Hippocampal formation (tissue), 2 donors: ENCODE data around the gene TRAPPC14.

Experiments used
- DNase-seq, 2 donors: peaks; one replicate each; lab custom pipeline; 2025; lab: John Stamatoyannopoulos, UW

The TRAPPC14 gene

DNA sequence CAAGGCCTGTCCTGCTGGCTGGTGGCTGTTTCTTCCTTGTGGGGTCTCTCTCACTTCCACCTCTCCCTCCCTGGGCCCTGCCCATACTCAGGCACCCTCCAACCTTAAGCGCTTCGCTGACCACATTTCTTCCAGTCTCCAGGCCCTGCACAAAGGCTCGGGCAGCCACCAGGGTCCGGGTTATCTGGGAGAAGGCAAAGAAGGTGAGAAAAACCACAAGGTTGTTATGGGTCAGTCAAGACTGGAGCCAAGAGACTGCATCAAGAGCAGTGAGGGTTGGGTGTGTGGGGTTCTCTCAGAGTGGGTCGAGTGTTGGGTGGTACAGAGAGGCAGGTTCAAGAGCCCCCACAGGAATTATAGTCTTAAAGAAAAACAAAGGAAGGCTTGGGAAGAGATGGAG lies 16.1 kb upstream of the TRAPPC14 start:
- no peak for DNase-seq

DNA sequence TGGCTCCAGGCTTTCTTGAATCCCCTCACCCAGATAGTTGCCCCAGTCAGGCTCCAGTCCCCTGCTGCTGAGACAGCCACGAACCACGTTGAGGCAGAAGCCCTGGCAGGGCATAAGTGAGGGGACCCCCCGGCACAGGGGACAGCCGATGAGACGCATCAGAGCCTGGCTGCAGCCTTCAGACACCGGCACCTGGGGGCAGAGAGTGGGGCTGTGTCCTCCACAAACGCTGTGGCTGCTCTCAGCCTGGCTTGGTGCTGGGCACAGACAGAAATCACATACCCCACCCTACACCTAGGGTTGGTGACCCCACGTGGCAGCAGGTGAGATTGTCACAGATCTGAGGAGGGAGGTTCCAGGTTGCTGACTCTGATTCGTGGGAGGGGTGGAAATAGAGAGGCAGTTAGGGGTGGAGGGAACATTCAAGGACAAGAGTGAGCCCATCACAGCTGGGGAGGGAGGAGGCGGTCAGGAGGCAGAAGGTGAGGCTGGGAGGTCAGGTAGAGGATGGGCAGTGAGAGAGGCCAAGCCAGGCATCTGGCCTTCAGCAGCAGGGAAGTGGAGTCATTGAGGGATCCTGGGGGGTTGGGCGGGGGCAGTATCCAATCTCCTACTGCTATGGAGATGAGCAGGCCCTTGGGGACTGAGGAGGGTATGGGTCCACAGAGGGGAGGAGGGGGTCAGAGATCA lies 15.4 kb upstream of the TRAPPC14 start:
- no peak for DNase-seq

DNA sequence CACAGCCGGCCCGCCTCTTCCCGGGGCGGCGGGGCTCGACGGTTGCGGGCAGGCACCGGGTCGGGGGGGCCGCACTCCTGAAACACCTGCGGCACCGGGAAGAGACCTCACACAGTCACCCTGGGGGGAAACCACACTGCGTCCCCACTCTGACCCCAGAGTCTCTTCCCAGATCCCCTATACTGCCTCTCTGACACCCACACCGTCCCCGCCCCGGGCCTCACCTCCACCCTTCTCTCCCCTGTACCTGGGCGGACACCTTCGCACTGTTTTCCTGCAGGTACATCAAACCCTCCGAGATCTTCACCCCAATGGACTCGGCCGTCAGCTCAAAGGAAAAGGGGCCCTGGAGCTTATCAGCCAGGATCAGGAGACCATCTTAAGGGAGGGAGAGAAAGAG lies 13.3 kb upstream of the TRAPPC14 start:
- DNase-seq: no peak

DNA sequence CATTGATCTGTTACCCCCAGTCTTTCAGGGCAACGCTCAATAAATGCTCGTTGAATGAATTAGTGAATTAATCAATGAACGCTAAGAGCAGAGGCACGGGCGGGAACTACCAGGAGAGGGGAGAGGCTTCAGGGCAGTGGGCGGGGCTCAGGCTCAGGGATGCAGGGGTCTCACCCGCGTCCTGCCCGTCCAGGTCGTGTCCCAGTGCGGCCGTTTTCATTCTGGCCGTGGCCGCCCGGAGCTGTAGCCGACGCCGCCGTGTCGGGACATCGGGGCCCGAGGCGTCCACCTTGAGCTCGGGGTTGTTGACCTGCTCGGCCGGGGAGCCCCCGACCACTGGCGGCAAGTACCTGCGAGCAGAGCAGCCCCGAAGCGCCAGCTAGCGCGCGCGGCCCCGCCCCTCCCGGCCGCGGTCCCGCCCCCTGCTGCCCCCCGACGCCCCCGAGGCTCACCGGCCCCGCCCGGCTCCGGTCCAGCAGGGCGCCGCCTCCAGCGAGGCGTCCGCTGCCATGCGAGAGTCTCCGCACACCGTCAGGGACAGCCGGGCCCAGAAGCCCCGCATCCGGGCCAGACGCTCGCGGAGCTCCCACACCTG lies 12.7 kb upstream of the TRAPPC14 start:
- no peak for DNase-seq

DNA sequence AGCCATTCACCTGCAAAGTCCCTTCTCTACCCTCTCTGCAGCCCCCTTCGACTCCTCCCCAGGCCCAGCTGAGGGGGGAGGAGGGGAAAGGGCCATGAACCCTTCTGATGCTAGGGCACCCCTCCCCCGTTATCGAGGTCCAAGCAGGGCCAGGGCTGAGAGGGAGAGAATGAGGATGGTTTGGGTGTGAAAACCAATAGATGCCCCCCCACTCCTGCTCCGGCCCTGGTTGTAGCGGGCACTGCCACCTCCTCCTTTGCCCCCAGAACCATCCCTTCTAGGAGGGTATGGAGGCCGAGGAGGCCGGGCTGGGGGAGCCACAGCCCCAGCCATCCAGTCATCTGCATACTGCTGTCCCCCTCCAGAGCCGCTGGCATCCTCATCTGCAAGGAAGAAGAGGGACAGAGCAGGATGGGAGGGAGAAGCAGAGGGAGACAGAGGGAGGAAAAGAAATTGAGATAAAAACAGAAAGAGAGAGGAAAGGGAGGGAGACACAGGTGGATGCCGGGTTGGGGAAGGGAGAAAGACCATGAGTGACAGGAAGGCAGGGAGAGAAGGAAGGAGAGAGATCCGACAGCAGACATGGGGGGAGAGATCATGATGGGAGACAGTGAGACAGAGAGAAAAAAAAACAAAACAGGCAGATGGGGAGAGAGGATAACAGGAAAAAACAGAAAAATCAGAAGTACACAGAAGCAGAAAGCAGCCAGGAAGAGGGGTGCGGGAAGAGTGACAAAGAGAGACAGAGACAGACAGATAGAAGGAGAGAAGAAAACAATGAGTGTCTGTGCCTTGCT lies 11.8 kb upstream of the TRAPPC14 start:
- no peak for DNase-seq

DNA sequence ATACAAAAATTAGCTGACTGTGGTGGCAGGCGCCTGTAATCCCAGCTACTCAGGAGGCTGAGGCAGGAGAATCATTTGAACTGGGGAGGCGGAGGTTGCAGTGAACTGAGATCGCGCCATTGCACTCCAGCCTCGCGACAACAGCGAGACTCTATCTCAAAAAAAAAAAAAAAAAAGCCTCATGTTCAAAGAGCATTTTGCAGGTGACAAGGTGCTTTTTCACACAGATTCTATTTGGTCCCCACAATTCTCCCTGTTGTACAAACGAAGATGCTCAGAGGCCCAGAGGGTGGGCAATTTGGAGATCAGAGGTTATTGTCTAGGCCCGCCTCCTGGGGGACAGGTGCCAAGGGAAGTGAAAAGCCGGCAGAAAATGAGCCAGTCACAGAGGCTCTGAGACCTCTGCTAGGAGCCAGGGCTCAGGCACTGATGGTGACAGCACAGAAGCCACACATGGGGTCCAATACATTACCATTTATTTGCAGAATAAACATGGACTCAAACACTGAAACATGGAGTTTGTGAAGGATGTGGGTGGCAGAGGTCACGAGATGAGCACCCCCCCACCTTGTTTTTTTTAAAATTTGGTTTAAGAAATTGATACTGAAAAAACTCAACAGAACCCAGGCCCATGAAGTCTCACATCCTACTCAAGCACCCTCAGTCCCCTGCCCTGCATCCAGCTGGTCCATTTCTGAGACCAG lies 10.8 kb upstream of the TRAPPC14 start:
- DNase-seq: no peak

DNA sequence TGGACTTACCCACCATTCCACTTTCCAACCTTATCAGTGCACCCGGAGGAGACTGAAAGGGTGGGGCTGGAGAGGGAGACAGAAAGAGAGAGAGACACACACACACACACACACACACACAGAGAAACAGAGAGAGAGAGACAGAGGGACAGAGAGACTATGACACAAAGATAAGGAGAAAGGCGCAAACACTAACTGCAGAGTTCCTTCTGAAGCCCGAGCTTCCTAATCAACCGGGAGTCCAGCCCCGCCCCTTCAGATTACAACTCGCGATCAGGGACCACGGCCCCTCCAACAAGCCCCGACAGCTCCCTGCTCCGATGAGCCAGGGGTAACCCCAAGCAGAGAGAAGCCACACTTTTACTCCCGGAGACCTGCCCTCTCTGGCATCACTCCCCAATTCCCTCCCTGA lies 9.4 kb upstream of the TRAPPC14 start:
- no peak for DNase-seq

DNA sequence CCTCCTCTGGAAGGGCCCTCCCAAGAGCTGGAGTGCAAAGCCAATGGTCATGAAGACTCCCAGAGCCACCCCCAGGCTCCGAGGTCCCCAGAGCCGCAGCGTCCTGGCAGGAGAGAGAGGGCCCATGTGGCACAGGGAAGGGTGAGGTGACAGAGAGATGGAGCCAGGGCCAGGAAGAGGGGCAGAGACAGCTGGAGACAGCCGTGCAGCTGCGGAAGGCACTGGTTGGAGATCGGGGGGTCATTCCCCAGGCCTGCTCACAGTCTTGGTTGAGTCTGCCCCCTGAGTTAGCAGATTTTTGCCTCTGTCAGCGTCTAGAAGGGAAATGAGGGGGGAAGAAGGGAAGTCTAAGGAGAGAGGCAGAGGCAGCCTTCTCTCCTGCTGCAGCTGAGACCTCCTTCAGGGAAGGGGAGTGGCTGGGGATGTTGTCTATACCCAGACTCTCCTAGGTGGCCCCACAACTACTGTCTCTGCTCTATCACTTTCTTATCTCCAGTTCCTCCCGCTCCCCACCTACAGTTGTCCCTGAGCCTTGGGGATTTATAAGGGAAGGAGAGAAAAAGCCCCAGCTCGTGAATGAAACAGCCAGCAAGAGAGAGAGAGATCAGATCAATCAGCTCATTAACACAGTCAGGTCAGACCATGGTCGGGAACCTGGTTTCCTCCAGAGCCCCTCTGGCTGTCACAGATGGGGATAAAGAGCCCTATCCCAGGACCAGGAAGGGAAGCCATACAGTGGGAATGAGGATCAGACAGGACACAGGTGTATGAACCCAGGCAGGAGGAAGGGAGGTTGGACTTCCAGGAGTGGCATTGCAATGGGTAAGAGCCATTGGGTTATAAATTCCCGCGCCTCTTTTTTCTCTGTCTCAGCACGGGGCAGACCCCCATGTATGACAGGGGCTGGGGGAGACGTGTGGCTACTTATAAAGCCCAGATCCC lies 8.7 kb upstream of the TRAPPC14 start:
- DNase-seq: no peak

DNA sequence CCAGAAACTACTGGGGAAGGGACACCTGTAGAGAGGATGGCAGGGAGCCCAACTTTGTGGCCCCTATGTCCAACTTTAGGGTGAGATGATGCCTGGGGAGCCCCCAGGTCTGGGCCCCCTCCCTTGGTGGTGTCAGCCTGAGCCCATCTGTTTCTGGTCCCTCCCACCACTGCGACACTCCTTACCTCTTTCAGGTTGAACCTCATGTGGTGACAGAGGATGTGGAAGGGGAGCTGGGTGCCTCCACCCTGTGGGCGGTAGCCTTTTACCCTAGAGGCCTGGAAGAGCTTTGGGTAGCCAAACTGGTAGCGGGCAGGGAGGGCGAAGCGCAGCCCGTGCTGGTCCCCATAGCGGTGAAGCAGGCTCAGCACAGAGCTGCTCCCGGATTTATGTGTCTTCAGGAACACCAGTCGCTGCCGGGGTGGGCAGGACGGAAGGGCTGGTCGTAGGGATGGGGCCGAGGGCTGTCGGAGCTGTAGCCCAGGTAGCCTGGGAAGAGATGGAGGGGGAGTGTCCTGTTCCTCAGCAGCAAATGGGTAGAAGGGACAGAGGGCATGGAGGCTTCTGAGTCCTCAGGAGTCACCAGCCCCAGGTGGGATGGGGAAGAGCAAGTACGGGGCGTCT lies 7.9 kb upstream of the TRAPPC14 start:
- DNase-seq: no peak

DNA sequence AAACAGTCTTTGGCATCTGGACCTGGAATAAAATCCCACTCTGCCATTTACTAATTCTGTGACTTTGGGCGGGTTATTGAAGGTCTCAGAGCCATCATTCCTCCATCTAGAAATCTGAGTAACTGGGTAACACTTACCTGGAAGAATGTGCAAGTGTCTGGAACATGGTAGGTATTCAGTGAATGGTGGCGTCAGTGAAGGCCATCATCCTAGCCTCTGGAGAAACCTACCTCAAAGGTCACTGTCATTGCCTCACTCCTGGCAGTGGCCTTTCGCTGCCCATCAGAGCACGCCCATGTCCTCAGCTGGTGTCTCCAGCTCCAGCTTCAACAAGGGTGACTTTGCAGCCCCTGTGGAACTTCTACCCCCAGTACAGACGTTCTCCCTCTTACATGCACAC lies 5.3 kb upstream of the TRAPPC14 start:
- no peak for DNase-seq

DNA sequence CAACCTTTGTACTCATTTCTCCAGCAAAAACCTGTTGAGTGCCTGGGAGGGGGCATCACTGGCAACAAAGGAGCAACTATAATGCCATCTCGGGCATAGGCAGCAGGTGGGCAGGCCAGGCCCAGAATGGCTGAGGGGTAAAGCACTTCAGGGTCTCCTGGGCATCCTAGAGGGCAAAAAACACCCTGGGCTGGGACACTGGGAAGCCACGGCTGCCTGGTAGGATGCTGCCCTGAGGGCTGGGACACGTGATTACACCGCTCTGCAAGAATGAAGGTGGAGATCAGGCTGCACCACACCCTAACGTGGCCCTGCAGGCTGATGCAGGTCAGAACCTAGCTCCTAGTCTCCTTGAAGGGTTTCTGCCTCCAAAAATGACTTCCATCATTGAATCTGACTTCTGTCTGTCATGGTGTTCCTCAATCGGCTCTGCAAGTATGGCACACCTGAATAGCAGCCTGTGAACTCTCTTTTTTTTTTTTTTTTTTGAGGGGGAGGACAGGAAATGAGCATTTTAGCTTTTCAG lies 4.5 kb upstream of the TRAPPC14 start:
- DNase-seq: no peak

DNA sequence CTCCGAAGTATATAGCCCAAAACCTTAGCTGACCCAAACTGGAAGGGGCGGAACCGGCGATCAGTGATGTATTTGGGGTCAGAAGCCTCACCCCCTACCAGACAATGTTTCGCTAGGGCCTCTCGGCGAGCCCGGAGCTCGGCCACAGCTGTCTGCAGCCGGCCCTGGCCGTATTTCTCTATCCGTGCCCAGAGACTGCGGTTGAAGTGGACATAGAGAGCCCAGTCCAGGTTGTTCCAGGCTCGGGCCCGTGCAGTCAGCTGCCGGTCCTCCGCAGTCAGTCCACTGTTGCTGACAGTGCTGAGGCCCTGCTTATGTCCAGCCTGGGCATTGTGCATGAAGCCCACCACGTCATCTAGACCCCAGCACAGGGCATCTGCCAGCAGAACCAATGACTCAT lies 1.5 kb upstream of the TRAPPC14 start:
- DNase-seq: no peak

DNA sequence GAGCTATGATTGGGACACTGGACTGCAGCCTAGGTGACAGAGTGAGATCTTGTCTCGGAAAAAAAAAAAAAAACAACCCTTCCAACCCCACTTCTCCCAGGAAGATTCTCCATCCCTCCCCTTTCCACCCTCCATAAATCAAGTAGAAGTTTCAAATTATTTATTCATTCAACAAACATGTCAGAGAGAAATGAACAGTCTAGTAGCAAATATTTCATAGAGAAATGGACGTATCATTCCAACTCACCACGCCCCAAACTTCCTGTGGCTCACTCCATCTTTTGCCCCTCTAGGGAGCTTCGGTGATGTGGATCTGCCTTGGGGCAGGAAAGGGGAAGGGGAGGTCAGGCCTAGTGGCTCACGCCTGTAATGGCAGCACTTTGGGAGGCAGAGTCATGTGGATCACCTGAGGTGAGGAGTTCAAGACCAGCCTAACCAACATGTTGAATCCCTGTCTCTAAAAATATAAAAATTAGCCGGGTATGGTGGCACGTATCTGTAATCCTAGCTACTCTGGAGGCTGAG lies 638 bp upstream of the TRAPPC14 start:
- no peak for DNase-seq

DNA sequence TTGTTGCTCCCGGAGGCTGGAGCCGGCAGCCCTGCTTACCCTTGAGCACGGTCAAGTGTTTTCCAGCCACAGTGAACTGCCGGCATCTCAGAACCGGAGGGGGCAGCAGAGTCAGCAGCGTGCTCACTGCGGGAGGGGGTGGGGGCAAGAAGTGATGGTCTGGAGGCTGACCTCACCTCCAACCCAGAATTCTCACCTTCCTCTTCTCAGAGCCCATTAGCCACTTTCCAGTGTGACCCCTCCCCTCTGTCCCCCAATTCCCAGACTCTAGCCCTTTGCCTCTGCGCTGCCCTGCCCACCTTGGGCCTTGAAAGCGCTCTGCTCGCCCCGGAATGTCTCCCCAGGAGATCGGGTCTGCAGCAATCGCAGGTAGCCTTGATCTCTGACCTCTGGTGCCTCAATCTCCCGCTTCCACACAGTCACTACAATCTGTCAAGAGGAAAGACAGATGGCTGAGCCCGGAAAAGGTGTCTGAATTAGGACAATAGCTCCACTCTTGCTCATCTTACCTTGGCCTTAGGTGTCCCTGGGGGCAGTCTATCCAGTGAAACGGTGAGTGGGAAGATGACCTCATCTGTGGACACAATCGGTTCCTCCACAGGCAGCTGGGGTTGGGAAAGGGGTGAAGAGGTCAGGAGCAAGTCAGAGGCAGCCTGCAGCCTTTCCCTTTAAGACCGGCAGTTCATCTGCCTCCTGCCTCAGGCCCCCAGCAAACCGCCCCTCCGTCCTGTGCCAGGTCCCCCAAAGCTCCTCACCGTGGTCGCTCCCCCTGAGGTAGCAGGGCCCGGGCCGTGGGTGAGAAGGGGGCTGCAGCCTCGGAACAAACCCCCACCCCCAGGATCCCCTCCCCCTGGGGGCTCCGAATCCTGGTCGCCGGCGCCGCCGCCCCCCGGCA lies 942 bp downstream of the TRAPPC14 start:
- no peak for DNase-seq

DNA sequence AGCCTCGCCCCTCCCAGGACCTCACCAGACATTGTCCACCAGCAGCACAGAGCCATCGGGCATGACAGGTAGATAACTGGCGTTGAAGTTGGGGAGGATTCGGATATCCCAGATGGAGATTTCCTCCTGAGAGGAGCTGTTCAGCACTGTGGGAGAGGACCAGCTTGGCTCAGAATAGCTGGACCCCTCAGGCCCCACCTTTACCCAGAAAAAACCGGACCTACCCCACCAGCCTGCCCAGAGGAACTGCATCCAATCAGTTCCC lies 1.5 kb downstream of the TRAPPC14 start:
- DNase-seq: no peak

DNA sequence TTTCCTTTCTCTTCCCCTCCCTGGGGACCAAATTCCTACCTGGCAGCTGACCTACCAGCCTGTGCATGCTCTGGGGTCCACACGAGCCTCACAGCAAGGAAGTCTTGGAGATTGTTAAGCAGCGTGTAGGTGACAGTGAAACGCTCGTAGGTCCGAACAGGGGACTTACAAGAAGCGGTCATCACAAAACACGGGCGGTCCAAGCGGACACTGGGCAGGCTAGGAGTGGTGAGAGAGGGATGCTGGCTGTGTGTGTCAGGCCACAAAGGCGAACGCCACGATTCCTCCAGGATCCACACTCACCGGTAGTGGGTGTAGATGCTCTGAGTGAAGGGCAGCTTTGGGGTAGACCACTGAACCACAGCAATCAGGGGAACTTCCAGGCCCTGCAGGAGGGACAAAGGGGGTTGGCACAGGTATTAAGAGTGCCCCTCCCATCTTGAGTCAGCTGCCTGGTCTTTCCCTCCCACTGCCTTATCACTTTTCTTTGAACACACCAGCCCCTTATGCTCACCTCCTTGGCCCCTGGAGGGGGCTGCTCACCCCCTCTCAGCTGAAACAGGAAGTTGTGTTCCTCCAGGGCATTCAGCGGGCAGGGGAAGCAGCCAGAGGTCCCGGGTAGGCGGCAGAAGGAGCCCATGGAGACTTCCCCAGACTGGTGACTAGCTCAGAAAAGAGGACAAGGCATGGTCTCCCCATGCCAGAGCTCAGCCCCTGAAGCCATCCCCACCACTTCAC lies 2.0 kb downstream of the TRAPPC14 start:
- DNase-seq: no peak

DNA sequence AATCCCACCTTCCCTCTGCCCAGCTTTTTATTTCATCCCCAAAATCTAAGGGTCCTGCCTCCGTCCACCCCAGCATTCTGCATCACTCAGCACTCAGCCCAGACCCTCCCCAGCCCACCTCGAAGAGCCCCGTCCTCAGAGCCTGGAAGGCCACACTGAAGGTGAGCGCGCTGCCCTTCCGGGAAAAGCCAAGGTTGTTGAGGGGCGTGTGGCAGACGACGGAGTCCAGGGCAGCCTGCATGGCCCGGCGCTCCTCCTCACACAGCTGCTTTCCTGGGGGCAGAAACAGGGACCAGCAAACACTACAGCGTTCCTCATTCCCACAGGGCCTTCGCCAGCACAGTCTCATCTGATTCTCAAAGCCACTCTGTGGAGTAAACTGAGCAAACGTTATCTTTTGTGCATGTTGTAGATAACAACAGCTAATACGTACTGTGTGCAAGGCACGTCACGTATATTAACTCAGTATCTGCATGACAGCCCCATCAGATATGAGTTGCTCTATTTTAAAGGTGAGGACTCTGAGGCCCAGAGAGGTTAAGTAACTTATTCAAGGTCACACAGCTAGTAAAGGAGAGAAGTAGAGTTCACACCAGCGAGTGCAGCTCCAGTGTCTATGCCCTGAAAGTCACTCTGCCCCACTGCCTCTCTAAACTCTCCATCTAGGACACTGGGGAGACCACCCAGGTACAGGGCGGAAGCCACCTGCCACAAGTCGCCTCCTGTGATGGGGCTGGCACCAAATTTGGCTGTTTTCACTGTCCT lies 2.8 kb downstream of the TRAPPC14 start:
- no peak for DNase-seq
